ENCODE results near the gene AWAT2.

AWAT2 gene

GRCh38 chrX:70042399-70043371, 7.1 kb downstream of the AWAT2 start:
- TF ChIP-seq CTCF (IDR thresholded peaks at IDR 0.05; ENCODE audit: low read depth, low read length), result no peak
- H3K4me3 ChIP-seq (ENCODE audit: low read depth, low read length), result no peak overlapping the region

GRCh38 chrX:70041993-70042392, 7.7 kb downstream of the AWAT2 start:
- no peak overlapping the region for H3K4me3 ChIP-seq (ENCODE audit: low read depth, low read length)
- TF ChIP-seq CTCF (IDR thresholded peaks at IDR 0.05; ENCODE audit: low read depth, low read length), result no peak

- H3K4me3 ChIP-seq (ENCODE audit: low read depth, low read length), result no peak overlapping the region
- TF ChIP-seq CTCF (IDR thresholded peaks at IDR 0.05; ENCODE audit: low read depth, low read length), result no peak
Measured at GRCh38 chrX:70039758-70040157, 10.0 kb downstream of the AWAT2 start.

GRCh38 chrX:70038951-70039350, 10.8 kb downstream of the AWAT2 start:
- H3K4me3 ChIP-seq (ENCODE audit: low read depth, low read length), result no peak overlapping the region
- TF ChIP-seq CTCF (IDR thresholded peaks at IDR 0.05; ENCODE audit: low read depth, low read length), result no peak

DNA sequence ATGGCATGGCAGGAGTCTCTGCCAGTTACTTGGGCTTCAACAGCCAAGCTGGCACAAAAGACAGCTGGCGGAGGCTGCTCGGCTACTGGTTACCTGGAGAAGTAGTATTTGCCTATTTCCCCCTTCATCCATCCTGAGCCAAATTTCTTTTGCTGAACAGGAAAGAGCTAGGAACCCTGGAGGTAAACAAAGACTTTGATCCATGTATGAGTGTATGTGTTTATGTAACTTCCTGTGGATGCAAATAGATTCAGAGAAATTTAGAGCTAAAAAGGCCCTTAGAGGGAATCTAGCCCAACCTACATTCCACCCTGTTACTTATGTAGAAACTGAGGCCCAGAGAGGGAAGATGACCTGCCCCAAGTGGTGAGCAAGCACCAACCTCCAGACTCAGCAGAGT, 11.2 kb downstream of the AWAT2 start:
- no peak overlapping the region for H3K4me3 ChIP-seq (ENCODE audit: low read depth, low read length)
- no peak for TF ChIP-seq CTCF (IDR thresholded peaks at IDR 0.05; ENCODE audit: low read depth, low read length)

GRCh38 chrX:70034646-70035045, 15.1 kb downstream of the AWAT2 start:
- H3K4me3 ChIP-seq (ENCODE audit: low read depth, low read length), result no peak overlapping the region
- TF ChIP-seq CTCF (IDR thresholded peaks at IDR 0.05; ENCODE audit: low read depth, low read length), result no peak

DNA sequence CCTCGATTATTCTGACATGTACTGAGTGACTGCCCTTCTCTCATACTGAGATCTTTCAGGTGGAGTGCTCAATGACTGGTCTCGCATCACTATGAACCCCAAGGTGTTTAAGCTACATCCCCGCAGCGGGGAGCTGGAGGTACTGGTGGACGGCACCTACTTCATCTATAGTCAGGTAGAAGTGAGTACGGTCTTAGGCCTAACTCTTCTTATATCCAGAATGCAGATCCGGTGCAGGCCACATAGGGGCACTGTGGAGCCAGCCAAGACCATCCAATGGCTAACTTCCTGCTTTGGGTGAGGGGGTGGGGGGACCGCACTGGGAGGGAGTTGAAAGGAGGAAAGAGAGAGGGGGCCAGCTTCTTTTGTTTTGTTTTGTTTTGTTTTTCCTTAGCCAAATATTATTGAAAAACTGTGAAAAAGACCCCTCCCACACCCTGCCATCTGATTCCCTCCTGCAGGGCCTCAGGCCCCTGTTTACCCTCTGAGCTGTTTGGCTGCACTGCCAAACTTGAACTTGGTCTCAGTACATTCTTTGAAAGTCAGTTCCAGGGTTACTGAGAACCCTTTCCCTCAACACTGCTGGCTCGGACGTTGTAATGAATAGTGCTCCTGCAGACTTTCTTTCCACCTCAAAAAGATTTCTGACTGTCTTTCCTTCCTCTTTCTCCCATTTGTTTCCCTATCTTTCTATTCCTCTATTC, 16.2 kb downstream of the AWAT2 start:
- no peak overlapping the region for H3K4me3 ChIP-seq (ENCODE audit: low read depth, low read length)
- TF ChIP-seq CTCF (IDR thresholded peaks at IDR 0.05; ENCODE audit: low read depth, low read length), result peak; percentile 41; the same call in 1 of the 2 replicates
